ENCODE data around the gene SLC50A1.
"Not testable (repeated sequence)": the region's sequence is repeated elsewhere in the genome, so short reads cannot be mapped to it uniquely, and the experiment has no call there.

Gene SLC50A1

DNA sequence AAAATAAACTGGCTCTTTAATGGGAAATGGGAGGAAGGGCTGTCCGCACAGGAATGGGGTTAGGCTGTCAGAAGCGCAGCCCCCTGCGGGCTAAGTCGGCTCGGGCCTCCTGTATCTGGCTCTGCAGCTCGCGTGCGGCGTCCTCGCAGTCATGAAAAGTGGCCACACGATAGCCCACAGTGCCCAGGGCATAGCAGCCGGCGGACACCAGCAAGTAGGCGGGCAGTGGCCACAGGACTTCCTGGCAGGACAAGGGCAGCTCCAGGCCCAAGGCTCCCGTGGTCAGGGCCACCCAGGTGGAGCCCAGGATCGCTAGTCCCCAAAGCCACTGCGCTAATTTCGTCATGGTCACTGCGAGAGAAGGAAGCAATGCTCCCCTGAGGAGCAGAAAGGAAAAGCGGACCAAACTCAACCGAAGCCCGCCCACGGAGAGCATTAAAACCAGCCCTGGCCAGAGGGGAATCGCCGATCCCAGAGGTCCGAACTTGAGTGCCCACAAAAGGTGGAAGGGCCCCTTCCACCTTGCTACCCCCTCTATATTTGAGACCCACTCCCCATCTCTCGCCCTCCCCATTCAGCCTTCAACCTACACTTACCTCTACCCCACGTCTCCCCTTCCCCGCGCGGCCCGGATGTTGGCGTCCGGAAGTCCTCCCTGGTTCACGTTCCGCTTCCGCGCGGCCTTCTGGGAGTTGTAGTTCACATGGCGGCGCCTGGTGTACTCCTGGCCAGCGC lies 4.4 kb downstream of the SLC50A1 start, which contains the start of gene DPM3:
Gene DPM3, minus strand, starts transcription at position 637 of the 735 bp plus-strand sequence. Its CDS starts 291 bp downstream, at position 346.
- Histone ChIP-seq H3K4me1 (ENCODE audit: control insufficient read depth, insufficient read depth, low read length) (peaks cover 7% of the 10 kb centered on the region), H3K9me3 (ENCODE audit: control insufficient read depth, insufficient read depth, low read length) (no peaks in the 10 kb centered on the region), H3K9ac (ENCODE audit: low read depth, low read length) (peak within 1 kb of the TSS; percentile 43), H3K4me3 (ENCODE audit: low read depth, low read length) (peak within 1 kb of the TSS; percentile 89), H3K36me3 (ENCODE audit: control insufficient read depth, insufficient read depth, low read length) (peaks cover 12% of the 10 kb centered on the region; the same call in 1 of the 2 replicates), H3K27ac (ENCODE audit: low read depth, low read length) (peak within 1 kb of the TSS; percentile 30), H3K27me3 (ENCODE audit: control insufficient read depth, insufficient read depth, low read length) (no peaks in the 10 kb centered on the region)

DNA sequence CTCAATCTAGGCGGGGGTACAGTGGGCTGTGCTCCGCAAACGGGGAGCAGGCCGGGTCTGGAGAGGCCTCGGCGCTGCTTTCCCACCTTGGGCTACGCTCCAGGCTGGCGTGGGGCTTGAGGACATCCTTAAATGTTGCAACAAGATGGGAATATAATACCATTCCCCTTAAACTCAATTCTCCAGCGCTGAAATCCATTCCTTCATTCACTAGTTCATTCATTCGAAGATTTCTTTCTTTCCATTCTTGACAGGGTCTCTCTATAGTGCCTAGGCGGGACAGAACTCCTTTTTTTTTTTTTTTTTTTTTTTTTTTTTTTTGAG lies 4.9 kb downstream of the SLC50A1 start:
- H3K9ac ChIP-seq (ENCODE audit: low read depth, low read length), result no peak overlapping the region
- no peaks in the 10 kb centered on the region for H3K9me3 ChIP-seq (ENCODE audit: control insufficient read depth, insufficient read depth, low read length)
- peaks cover 7% of the 10 kb centered on the region for H3K4me1 ChIP-seq (ENCODE audit: control insufficient read depth, insufficient read depth, low read length)
- no peak overlapping the region for H3K27ac ChIP-seq (ENCODE audit: low read depth, low read length)
- H3K36me3 ChIP-seq (ENCODE audit: control insufficient read depth, insufficient read depth, low read length), result peaks cover 12% of the 10 kb centered on the region; the same call in 1 of the 2 replicates
- peak overlapping the region; percentile 89 for H3K4me3 ChIP-seq (ENCODE audit: low read depth, low read length)
- no peaks in the 10 kb centered on the region for H3K27me3 ChIP-seq (ENCODE audit: control insufficient read depth, insufficient read depth, low read length)

- Histone ChIP-seq H3K4me1 (ENCODE audit: control insufficient read depth, insufficient read depth, low read length) (peaks cover 5% of the 10 kb centered on the region), H3K4me3 (ENCODE audit: low read depth, low read length) (no peak overlapping the region), H3K9me3 (ENCODE audit: control insufficient read depth, insufficient read depth, low read length) (no peaks in the 10 kb centered on the region), H3K9ac (ENCODE audit: low read depth, low read length) (no peak overlapping the region), H3K36me3 (ENCODE audit: control insufficient read depth, insufficient read depth, low read length) (peaks cover 12% of the 10 kb centered on the region; the same call in 1 of the 2 replicates), H3K27ac (ENCODE audit: low read depth, low read length) (no peak overlapping the region), H3K27me3 (ENCODE audit: control insufficient read depth, insufficient read depth, low read length) (no peaks in the 10 kb centered on the region)
Measured at GRCh38 chr1:155141749-155142148, 6.1 kb downstream of the SLC50A1 start.

GRCh38 chr1:155145491-155145890 lies 9.8 kb downstream of the SLC50A1 start:
- no peaks in the 10 kb centered on the region for H3K4me1 ChIP-seq (ENCODE audit: control insufficient read depth, insufficient read depth, low read length)
- no peaks in the 10 kb centered on the region for H3K27me3 ChIP-seq (ENCODE audit: control insufficient read depth, insufficient read depth, low read length)
- no peak overlapping the region for H3K9ac ChIP-seq (ENCODE audit: low read depth, low read length)
- no peaks in the 10 kb centered on the region for H3K9me3 ChIP-seq (ENCODE audit: control insufficient read depth, insufficient read depth, low read length)
- H3K36me3 ChIP-seq (ENCODE audit: control insufficient read depth, insufficient read depth, low read length), result no peaks in the 10 kb centered on the region
- no peak overlapping the region for H3K27ac ChIP-seq (ENCODE audit: low read depth, low read length)
- no peak overlapping the region for H3K4me3 ChIP-seq (ENCODE audit: low read depth, low read length)

GRCh38 chr1:155155996-155156643 lies 20.5 kb downstream of the SLC50A1 start:
- not testable (repeated sequence) for H3K27ac ChIP-seq (ENCODE audit: low read depth, low read length); H3K4me3 ChIP-seq (ENCODE audit: low read depth, low read length); H3K4me1 ChIP-seq (ENCODE audit: control insufficient read depth, insufficient read depth, low read length); H3K9ac ChIP-seq (ENCODE audit: low read depth, low read length); H3K27me3 ChIP-seq (ENCODE audit: control insufficient read depth, insufficient read depth, low read length); H3K36me3 ChIP-seq (ENCODE audit: control insufficient read depth, insufficient read depth, low read length); H3K9me3 ChIP-seq (ENCODE audit: control insufficient read depth, insufficient read depth, low read length)

DNA sequence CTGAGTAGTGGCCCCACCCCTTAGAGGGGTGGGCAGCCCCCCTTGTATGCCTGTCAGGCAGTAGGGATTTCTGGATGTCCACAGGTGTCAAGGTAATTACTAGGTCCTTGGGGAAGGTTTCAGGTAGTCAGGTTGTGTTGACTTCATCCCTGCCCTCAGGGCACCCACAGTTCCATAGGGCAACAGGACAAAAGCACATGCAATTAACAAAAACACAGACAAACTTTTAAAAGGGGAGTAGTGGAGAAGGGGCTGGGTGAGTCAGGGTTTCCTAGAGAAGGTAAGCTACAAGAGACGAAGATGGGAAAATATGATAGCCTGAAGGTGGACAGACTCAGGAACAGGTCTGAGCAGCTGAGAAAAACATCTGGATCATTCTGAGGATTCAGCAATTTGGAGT lies 23.3 kb downstream of the SLC50A1 start:
- H3K27ac ChIP-seq (ENCODE audit: low read depth, low read length), result no peak overlapping the region
- H3K4me1 ChIP-seq (ENCODE audit: control insufficient read depth, insufficient read depth, low read length), result no peaks in the 10 kb centered on the region
- H3K9ac ChIP-seq (ENCODE audit: low read depth, low read length), result no peak overlapping the region

DNA sequence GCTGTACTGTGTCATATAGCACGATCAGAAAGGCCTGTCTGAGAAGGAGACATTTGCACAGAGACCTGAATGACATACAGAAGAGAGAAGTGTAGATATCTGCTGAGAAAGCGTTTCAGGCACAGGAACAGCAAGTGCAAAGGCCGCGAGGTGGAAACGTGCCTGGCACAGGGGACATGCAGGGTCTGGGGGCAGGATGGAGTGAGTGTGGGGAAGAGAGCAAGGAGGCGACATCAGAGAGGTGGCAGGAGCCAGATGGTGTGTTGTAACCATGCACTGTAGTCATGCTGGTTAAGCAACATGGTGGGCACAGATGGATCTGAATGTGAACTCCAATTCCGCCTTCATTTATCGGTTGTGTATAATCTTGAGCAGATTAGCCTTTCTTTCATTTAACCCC lies 24.5 kb downstream of the SLC50A1 start:
- Histone ChIP-seq H3K4me1 (ENCODE audit: control insufficient read depth, insufficient read depth, low read length) (no peaks in the 10 kb centered on the region), H3K4me3 (ENCODE audit: low read depth, low read length) (no peak overlapping the region), H3K27ac (ENCODE audit: low read depth, low read length) (no peak overlapping the region), H3K27me3 (ENCODE audit: control insufficient read depth, insufficient read depth, low read length) (no peaks in the 10 kb centered on the region), H3K9me3 (ENCODE audit: control insufficient read depth, insufficient read depth, low read length) (no peaks in the 10 kb centered on the region), H3K9ac (ENCODE audit: low read depth, low read length) (no peak overlapping the region), H3K36me3 (ENCODE audit: control insufficient read depth, insufficient read depth, low read length) (no peaks in the 10 kb centered on the region)

More for the DNA sequence above, 23.3 kb downstream of the SLC50A1 start:
- no peaks in the 10 kb centered on the region for H3K27me3 ChIP-seq (ENCODE audit: control insufficient read depth, insufficient read depth, low read length)
- no peak overlapping the region for H3K4me3 ChIP-seq (ENCODE audit: low read depth, low read length)
- H3K9me3 ChIP-seq (ENCODE audit: control insufficient read depth, insufficient read depth, low read length), result no peaks in the 10 kb centered on the region
- H3K36me3 ChIP-seq (ENCODE audit: control insufficient read depth, insufficient read depth, low read length), result no peaks in the 10 kb centered on the region

DNA sequence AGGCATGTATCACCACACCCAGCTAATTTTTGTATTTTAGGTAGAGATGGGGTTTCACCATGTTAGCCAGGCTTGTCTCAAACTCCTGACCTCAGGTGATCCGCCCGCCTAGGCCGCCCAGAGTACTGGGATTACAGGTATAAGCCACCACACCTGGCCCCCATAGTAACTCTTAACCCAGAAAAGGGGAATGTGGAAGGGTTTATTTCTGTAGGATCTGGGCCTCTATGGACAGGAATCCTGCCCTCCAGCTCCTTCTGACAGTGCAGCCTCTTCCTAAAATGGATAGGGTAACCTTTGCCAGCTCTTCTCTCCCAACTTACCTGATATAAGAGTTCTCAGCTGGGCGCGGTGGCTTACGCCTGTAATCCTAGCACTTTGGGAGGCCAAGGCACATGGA lies 27.0 kb downstream of the SLC50A1 start:
- peaks cover 14% of the 10 kb centered on the region for H3K4me1 ChIP-seq (ENCODE audit: control insufficient read depth, insufficient read depth, low read length)
- H3K27ac ChIP-seq (ENCODE audit: low read depth, low read length); H3K27me3 ChIP-seq (ENCODE audit: control insufficient read depth, insufficient read depth, low read length); H3K9me3 ChIP-seq (ENCODE audit: control insufficient read depth, insufficient read depth, low read length); H3K4me3 ChIP-seq (ENCODE audit: low read depth, low read length); H3K9ac ChIP-seq (ENCODE audit: low read depth, low read length); H3K36me3 ChIP-seq (ENCODE audit: control insufficient read depth, insufficient read depth, low read length): not testable (repeated sequence)

DNA sequence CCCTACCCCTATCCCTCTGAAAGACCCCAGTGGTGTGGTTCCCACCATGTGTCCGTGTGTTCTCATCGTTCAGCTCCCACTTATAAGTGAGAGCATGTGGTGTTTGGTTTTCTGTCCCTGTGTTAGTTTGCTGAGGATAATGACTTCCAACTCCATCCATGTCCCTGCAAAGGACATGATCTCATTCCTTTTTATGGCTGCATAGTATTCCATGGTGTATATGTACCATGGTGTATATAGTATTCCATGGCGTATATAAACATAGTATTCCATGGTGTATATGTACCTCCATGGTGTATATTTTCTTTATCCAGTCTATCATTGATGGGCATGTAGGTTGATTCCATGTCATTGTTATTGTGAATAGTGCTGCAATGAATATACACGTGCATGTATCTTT lies 28.1 kb downstream of the SLC50A1 start:
- H3K4me3 ChIP-seq (ENCODE audit: low read depth, low read length); H3K27me3 ChIP-seq (ENCODE audit: control insufficient read depth, insufficient read depth, low read length); H3K36me3 ChIP-seq (ENCODE audit: control insufficient read depth, insufficient read depth, low read length); H3K9me3 ChIP-seq (ENCODE audit: control insufficient read depth, insufficient read depth, low read length); H3K9ac ChIP-seq (ENCODE audit: low read depth, low read length); H3K27ac ChIP-seq (ENCODE audit: low read depth, low read length): not testable (repeated sequence)
- H3K4me1 ChIP-seq (ENCODE audit: control insufficient read depth, insufficient read depth, low read length), result peaks cover 14% of the 10 kb centered on the region

DNA sequence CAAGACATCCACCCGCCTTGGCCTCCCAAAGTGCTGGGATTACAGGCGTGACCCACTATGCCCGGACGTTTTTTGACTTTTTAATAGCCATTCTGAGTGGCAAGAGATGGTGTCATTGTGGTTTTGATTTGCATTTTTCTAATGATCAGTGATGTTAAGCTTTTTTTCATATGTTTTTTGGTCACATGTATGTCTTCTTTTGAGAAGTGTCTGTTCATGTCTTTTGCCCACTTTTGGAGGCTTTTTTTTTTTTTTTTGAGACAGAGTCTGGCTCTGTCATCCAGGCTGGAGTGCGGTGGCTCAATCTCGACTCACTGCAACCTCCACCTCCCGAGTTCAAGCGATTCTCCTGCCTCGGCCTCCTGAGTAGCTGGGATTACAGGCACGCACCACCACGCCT lies 29.0 kb downstream of the SLC50A1 start:
- H3K4me1 ChIP-seq (ENCODE audit: control insufficient read depth, insufficient read depth, low read length), result peaks cover 14% of the 10 kb centered on the region
- not testable (repeated sequence) for H3K9me3 ChIP-seq (ENCODE audit: control insufficient read depth, insufficient read depth, low read length); H3K36me3 ChIP-seq (ENCODE audit: control insufficient read depth, insufficient read depth, low read length); H3K27me3 ChIP-seq (ENCODE audit: control insufficient read depth, insufficient read depth, low read length); H3K4me3 ChIP-seq (ENCODE audit: low read depth, low read length); H3K27ac ChIP-seq (ENCODE audit: low read depth, low read length); H3K9ac ChIP-seq (ENCODE audit: low read depth, low read length)

DNA sequence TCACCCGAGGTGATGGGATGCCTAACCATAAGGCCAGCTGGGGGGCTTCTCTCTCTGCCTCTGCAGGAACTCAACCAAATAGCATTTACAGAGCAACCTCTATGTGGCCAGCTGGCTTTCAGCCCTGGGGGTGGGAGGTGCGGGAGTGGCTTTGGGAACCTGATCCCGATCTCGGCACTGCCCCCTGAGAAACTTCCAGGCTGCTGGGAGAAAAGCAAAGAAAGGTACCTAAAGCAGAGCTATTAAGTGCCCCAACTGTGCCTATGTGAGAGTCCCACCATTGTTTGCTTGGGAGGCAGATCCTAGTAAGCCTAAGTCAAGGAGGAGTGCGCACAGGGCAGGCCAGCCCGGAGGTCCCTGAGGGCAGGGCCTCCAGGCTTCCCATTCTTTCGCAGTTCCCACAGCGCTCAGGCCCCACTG lies 30.4 kb downstream of the SLC50A1 start:
- Histone ChIP-seq H3K27me3 (ENCODE audit: control insufficient read depth, insufficient read depth, low read length) (no peaks in the 10 kb centered on the region), H3K4me3 (ENCODE audit: low read depth, low read length) (peak overlapping the region; percentile 46), H3K36me3 (ENCODE audit: control insufficient read depth, insufficient read depth, low read length) (peaks cover 15% of the 10 kb centered on the region), H3K9me3 (ENCODE audit: control insufficient read depth, insufficient read depth, low read length) (no peaks in the 10 kb centered on the region), H3K9ac (ENCODE audit: low read depth, low read length) (no peak overlapping the region; the same call in 1 of the 2 replicates), H3K27ac (ENCODE audit: low read depth, low read length) (peak overlapping the region; percentile 11), H3K4me1 (ENCODE audit: control insufficient read depth, insufficient read depth, low read length) (peaks cover 14% of the 10 kb centered on the region)
